ENCODE results near the gene ERV3-1. TPM values are rescaled to one million over a fixed set of nuclear protein-coding genes. Genes with fewer than 3 reads are reported as not detected.

The ERV3-1 gene
- total RNA-seq, result 100 to 1,000 TPM in 1 of 4 donors, 10 to 100 TPM in 3; 57.8 to 113 (median 73.2) TPM

- TF ChIP-seq CTCF (IDR thresholded peaks at IDR 0.05; ENCODE audit: low read depth), result no peak
These were observed at the start of gene ERV3-1 for GRCh38 chr7:65006094-65006992. Gene ERV3-1 (minus strand): TSS chr7:65006687. CDS start chr7:64993026, 13,661 bp downstream.

- no peak for TF ChIP-seq CTCF (IDR thresholded peaks at IDR 0.05; ENCODE audit: low read depth)
These were observed 31.5 kb upstream of the ERV3-1 start for GRCh38 chr7:65037740-65038688.

GRCh38 chr7:65004575-65004974 lies 1.9 kb downstream of the ERV3-1 start:
- no peak for TF ChIP-seq CTCF (IDR thresholded peaks at IDR 0.05; ENCODE audit: low read depth)

- TF ChIP-seq CTCF (IDR thresholded peaks at IDR 0.05; ENCODE audit: low read depth), result no peak
These were observed 3.4 kb downstream of the ERV3-1 start for GRCh38 chr7:65002972-65003585.

GRCh38 chr7:65001291-65001814 lies 5.1 kb downstream of the ERV3-1 start:
- TF ChIP-seq CTCF (IDR thresholded peaks at IDR 0.05; ENCODE audit: low read depth), result no peak

GRCh38 chr7:64999165-65000004 lies 7.1 kb downstream of the ERV3-1 start:
- no peak for TF ChIP-seq CTCF (IDR thresholded peaks at IDR 0.05; ENCODE audit: low read depth)
